Prostate gland (tissue), 2 donors: ENCODE measurements around the gene PEX11G. TPM values are rescaled to one million over a fixed set of nuclear protein-coding genes. Genes with fewer than 3 reads are reported as not detected.

ENCODE experiments used
- DNase-seq: peaks from one replicate; pipeline ENCODE4 v3.0.0-alpha.2; 2019; ENCODE audit warnings: low spot score
- H3K27ac ChIP-seq, 2 donors: fragments of 200-600 bp; sonication (generic); 2 replicates each; pipeline ENCODE4 v1.5.1; 2017 to 2019
- H3K27me3 ChIP-seq: fragments of 200-600 bp; sonication (generic); replicated peaks from 2 replicates; pipeline ENCODE4 v1.5.1; 2019; ENCODE audit not compliant: insufficient read depth
- H3K36me3 ChIP-seq, 2 donors: fragments of 200-600 bp; sonication (generic); 1 replicate in 1 of 2; 2 replicates in 1 of 2; pipeline versions ENCODE4 v1.5.1 to v1.8.1; 2017 to 2019
- H3K4me1 ChIP-seq: fragments of 200-600 bp; sonication (generic); replicated peaks from 2 replicates; pipeline ENCODE4 v1.5.1; 2019
- H3K4me3 ChIP-seq, 2 donors: fragments of 200-600 bp; sonication (generic); 2 replicates each; pipeline ENCODE4 v1.5.1; 2017 to 2019
- H3K9me3 ChIP-seq: fragments of 200-600 bp; sonication (generic); 2 replicates; pipeline ENCODE4 v1.5.1; 2017
- CTCF ChIP-seq, 4 experiments: fragments of 200-600 bp in 2 of 4; fragments of 450-650 bp in 2 of 4; sonication (generic) in 2 of 4; IDR thresholded peaks; 1 replicate in 3 of 4; 2 replicates in 1 of 4; pipeline ENCODE4 v1.5.1; 2016 to 2019; ENCODE audit warnings: antibody characterized with exemption in 4 of 4, mild to moderate bottlenecking in 2 of 4, moderate library complexity in 2 of 4
- POLR2A ChIP-seq: fragments of 450-650 bp; IDR thresholded peaks from one replicate; pipeline ENCODE4 v1.6.1; 2016; ENCODE audit warnings: antibody characterized with exemption, mild to moderate bottlenecking
- POLR2AphosphoS5 ChIP-seq: sonication (generic); formaldehyde crosslinking; IDR thresholded peaks from one replicate; pipeline ENCODE4 v1.6.1; 2017; ENCODE audit warnings: antibody characterized with exemption
- WGBS: methylation state at CpG from one replicate; pipeline ENCODE4 v1.1.5; 2018; 5-methylcytosine and 5-hydroxymethylcytosine counted together
- intact Hi-C: fragments of 100-400 bp; cut with DNase I; formaldehyde crosslinking; loops from one replicate; pipeline ENCODE4 v1.14.2; 2022
- total RNA-seq, 2 donors: library from RNA; depleted of rRNA; stranded (reverse); fragments of >200 nt; gene quantifications; one replicate each; pipeline ENCODE4 v1.1.0, GENCODE V29; 2016

The PEX11G gene
- total RNA-seq, 2 donors from 2014 or later, result 13.1 to 17.4 TPM

GRCh38 chr19:7524992-7525739 is 36.3 kb upstream of the PEX11G start:
- H3K9me3 ChIP-seq, result no peaks in the 10 kb centered on the region
- H3K4me3 ChIP-seq, result no peak overlapping the region
- TF ChIP-seq POLR2A (no peak), POLR2AphosphoS5 (no peak), CTCF (IDR thresholded peaks at IDR 0.05) (no peak)
- 96% methylated on average over 20 of the region's 20 CpGs for WGBS
- peaks cover 0 to 16% of the 10 kb centered on the region in 2 donors for H3K36me3 ChIP-seq
- no peak overlapping the region for H3K27ac ChIP-seq
- H3K4me1 ChIP-seq, result peaks cover 12% of the 10 kb centered on the region
- intact Hi-C loops, result loop anchor here (5.0 kb wide), 1 partner anchor 128 kb away; no protein-coding TSS in a partner anchor
- DNase-seq, result no peak
- H3K27me3 ChIP-seq, result no peaks in the 10 kb centered on the region

- 93% methylated on average over 5 of the region's 5 CpGs for WGBS
- peaks cover 12% of the 10 kb centered on the region for H3K4me1 ChIP-seq
- DNase-seq, result no peak
- intact Hi-C loops, result loop anchor here (5.0 kb wide), 1 partner anchor 127 kb away; no protein-coding TSS in a partner anchor
- no peak overlapping the region for H3K27ac ChIP-seq
- no peak overlapping the region for H3K4me3 ChIP-seq
- H3K9me3 ChIP-seq, result no peaks in the 10 kb centered on the region
- H3K36me3 ChIP-seq, result peaks cover 0 to 22% of the 10 kb centered on the region in 2 donors
- TF ChIP-seq CTCF (IDR thresholded peaks at IDR 0.05), result no peak
- TF ChIP-seq POLR2AphosphoS5, result no peak
- no peak for TF ChIP-seq POLR2A
- H3K27me3 ChIP-seq, result no peaks in the 10 kb centered on the region
These were observed 35.7 kb upstream of the PEX11G start for GRCh38 chr19:7524523-7524922.

- Histone ChIP-seq H3K36me3 (peaks cover 0 to 16% of the 10 kb centered on the region in 2 donors), H3K4me1 (peaks cover 12% of the 10 kb centered on the region), H3K27ac (peak overlapping the region; percentile 47 to 58), H3K27me3 (no peaks in the 10 kb centered on the region), H3K4me3 (peak overlapping the region; percentile 77 to 94), H3K9me3 (no peaks in the 10 kb centered on the region)
- 3% methylated on average over 20 of the region's 23 CpGs for WGBS
- intact Hi-C loops, result loop anchor here (5.0 kb wide), 1 partner anchor 126 kb away; no protein-coding TSS in a partner anchor
- DNase-seq, result no peak
- TF ChIP-seq POLR2AphosphoS5 (no peak), CTCF (IDR thresholded peaks at IDR 0.05) (no peak), POLR2A (no peak)
These were observed 34.3 kb upstream of the PEX11G start for GRCh38 chr19:7522923-7523667.

GRCh38 chr19:7522072-7522922 is 33.5 kb upstream of the PEX11G start, which contains the start of gene MCOLN1:
TSS of gene MCOLN1 (plus strand) at chr19:7522624. CDS start at chr19:7522751, 127 bp downstream.
- Histone ChIP-seq H3K36me3 (peaks cover 0 to 8% of the 10 kb centered on the region in 2 donors), H3K4me3 (peak within 1 kb of the TSS; percentile 77 to 94), H3K27me3 (no peaks in the 10 kb centered on the region), H3K4me1 (peaks cover 12% of the 10 kb centered on the region), H3K9me3 (no peaks in the 10 kb centered on the region), H3K27ac (peak within 1 kb of the TSS; percentile 47 to 58)
- intact Hi-C loops, result loop anchor here (5.0 kb wide), 1 partner anchor 125 kb away; no protein-coding TSS in a partner anchor
- DNase-seq, result peak; percentile 99
- WGBS, result under 1% methylated on average over 60 of the region's 65 CpGs
- TF ChIP-seq POLR2AphosphoS5, result peak; percentile 100
- TF ChIP-seq POLR2A, result peak; percentile 81
- peak in 2 of 4 experiments; percentile 42 to 45 for TF ChIP-seq CTCF (IDR thresholded peaks at IDR 0.05)
